ENCODE results near the gene AGTRAP. TPM values are rescaled to one million over a fixed set of nuclear protein-coding genes. Genes with fewer than 3 reads are reported as not detected.

Gene AGTRAP
- total RNA-seq, 2 experiments from 2014 or later: 8.9 to 9.4 TPM

DNA sequence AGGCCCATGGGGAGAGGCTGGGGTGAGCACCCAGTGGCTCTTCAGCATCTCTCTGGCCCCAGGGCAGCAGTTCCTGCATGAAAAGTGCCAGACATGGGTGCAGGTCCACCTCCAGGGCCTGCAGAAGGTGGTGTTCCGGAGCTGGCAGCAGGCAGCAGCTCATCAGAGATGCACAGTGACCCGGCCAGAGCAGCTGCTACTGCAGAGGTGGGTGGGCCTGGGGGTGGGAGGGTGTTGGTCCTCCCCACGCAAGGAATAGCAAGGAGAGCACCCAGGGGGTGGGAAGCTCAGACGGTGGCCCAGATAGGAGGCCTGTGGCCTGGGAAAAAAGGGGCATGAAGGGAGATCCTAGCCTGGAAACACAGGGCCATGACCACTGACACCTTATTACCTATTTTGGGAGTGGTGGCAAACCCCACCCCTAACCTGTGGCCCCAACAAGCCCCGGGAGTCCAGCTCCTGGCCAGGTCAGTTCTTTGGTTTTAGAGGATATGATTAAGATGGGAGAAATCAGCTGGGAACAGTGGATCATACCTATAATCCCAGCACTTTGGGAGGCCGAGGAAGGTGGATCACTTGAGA, 46.3 kb downstream of the AGTRAP start:
- Mint-ChIP-seq H3K4me1 (ENCODE audit: low read depth) (peaks cover 3% of the 10 kb centered on the region), H3K9me3 (no peaks in the 10 kb centered on the region), H3K36me3 (ENCODE audit: low read depth) (no peaks in the 10 kb centered on the region), H3K27ac (no peak overlapping the region), H3K27me3 (no peaks in the 10 kb centered on the region), H3K4me3 (no peak overlapping the region)
- POLR2A ChIA-PET: interaction anchor here (1.3 kb wide), 1 partner anchor 126 kb away, joined by 4 read pairs; no protein-coding TSS in a partner anchor
- DNase-seq (no peak), ATAC-seq (no peak)
- intact Hi-C loops (cut with micrococcal nuclease): no loop called here
- no peak for TF ChIP-seq CTCF (IDR thresholded peaks at IDR 0.05)
- CTCF ChIA-PET: no interaction called here

- intact Hi-C loops (cut with micrococcal nuclease): no loop called here
- ATAC-seq: no peak
- DNase-seq: no peak
- ChIA-PET CTCF (no interaction called here), POLR2A (interaction anchor here (2.3 kb wide), 1 partner anchor 125 kb away, joined by 11 read pairs; no protein-coding TSS in a partner anchor)
- Mint-ChIP-seq H3K27me3 (no peaks in the 10 kb centered on the region), H3K9me3 (no peaks in the 10 kb centered on the region), H3K4me1 (ENCODE audit: low read depth) (peaks cover 3% of the 10 kb centered on the region), H3K36me3 (ENCODE audit: low read depth) (no peaks in the 10 kb centered on the region), H3K27ac (no peak overlapping the region), H3K4me3 (no peak overlapping the region)
- TF ChIP-seq CTCF (IDR thresholded peaks at IDR 0.05): no peak
Measured at GRCh38 chr1:11783556-11783955, 47.6 kb downstream of the AGTRAP start.

DNA sequence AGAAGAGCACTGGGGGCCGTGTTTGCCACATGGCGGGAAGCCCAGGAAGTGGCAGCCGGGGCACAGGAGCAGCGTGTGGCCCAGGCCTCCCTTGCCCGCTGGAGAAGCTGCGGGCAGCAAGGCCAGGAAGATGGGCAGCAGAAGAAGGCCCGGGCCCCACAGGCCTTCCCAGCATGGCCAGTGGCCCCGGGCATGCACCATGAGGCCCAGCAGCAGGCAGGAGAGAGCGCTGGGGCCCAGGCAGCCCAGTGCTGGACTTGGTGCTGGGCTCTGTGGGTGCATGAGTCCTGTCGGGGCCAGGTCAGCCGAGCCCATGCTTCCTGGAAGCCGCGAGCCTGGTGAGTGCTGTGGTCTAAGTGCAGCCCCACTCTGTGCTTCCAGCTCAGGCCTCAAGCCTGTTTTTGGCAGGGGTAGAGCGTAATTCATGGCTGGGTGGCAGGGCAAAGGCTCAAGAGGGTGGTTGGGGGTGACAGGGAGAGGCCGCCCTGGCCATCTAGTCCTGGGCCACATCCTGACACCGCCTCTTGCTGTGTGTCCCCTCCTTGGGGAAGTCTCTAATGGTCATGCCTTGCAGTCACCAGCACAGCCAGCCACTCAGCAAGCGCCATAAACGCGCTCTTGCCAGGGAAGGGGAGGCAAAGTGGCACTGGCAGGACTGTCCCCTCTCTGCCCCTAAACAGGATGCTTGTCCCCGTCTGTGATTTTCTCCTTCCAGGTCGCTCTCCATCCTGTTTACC, 48.5 kb downstream of the AGTRAP start:
- ATAC-seq (peak; percentile 16), DNase-seq (no peak)
- H3K27ac Mint-ChIP-seq: no peak overlapping the region
- no peaks in the 10 kb centered on the region for H3K36me3 Mint-ChIP-seq (ENCODE audit: low read depth)
- H3K9me3 Mint-ChIP-seq: no peaks in the 10 kb centered on the region
- H3K4me3 Mint-ChIP-seq: no peak overlapping the region
- no peak for TF ChIP-seq CTCF (IDR thresholded peaks at IDR 0.05)
- no peaks in the 10 kb centered on the region for H3K27me3 Mint-ChIP-seq
- intact Hi-C loops (cut with micrococcal nuclease): no loop called here
- H3K4me1 Mint-ChIP-seq (ENCODE audit: low read depth): peaks cover 3% of the 10 kb centered on the region
- ChIA-PET CTCF (interaction anchor here (1.3 to 1.7 kb wide), 3 partner anchors 19 to 79 kb away, joined by 3 to 6 read pairs (median 5); partner anchors contain the start of gene CLCN6), POLR2A (interaction anchor here (1.0 to 2.3 kb wide), 2 partner anchors 10 to 124 kb away, joined by 3 to 11 read pairs; no protein-coding TSS in a partner anchor)

DNA sequence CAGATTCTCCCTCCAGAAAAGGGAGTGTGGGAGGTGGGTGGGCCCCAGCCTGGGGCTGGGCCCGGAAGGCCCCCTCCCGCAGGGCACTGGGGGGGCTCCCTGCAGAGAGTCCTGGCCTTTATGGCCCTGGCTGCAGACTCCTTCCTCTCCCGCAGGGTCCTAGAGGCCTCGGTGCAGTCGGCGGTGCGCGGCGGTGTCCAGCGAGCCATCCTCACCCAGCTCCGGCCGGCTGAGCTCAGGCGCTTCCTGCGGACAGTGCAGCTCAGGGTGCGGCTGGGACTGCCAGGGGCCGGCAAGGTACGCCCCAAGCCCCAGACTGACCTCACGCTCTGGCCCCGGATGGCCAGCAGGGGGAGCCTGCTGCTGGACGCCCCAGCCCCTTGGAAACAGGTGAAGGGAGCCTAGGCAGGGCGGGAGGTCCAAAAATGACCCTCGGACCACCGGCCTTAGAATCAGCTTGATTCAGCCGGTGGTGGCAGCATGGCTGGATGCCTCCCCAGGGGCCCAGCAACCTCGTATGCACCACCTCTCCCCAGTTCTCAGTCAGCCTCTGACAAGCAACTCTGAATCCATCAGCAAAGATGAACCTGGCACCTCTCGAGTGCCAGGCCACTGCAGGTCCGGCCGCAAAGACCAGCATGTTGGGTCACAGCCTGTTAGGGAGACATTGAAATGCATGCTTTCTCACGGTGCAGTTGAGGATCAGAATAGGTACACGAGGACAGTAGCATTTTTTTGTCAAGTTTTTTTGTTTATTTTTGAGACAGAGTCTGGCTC, 49.2 kb downstream of the AGTRAP start:
- ATAC-seq: peak; percentile 75
- POLR2A ChIA-PET: interaction anchor here (1.0 to 2.3 kb wide), 3 partner anchors 9 to 123 kb away, joined by 3 to 11 read pairs (median 3); no protein-coding TSS in a partner anchor
- DNase-seq: peak; percentile 52
- H3K4me3 Mint-ChIP-seq: no peak overlapping the region
- no peaks in the 10 kb centered on the region for H3K27me3 Mint-ChIP-seq
- no peaks in the 10 kb centered on the region for H3K36me3 Mint-ChIP-seq (ENCODE audit: low read depth)
- CTCF ChIA-PET: interaction anchor here (0.7 to 1.7 kb wide), 7 partner anchors 18 to 751 kb away, joined by 3 to 6 read pairs (median 3); partner anchors contain the start of gene CLCN6
- peak; percentile 80 for TF ChIP-seq CTCF (IDR thresholded peaks at IDR 0.05)
- H3K4me1 Mint-ChIP-seq (ENCODE audit: low read depth): peaks cover 3% of the 10 kb centered on the region
- no peaks in the 10 kb centered on the region for H3K9me3 Mint-ChIP-seq
- intact Hi-C loops (cut with micrococcal nuclease): no loop called here
- no peak overlapping the region for H3K27ac Mint-ChIP-seq

Measured in activated CD8-positive, alpha-beta T cell treated with anti-CD3 and anti-CD28 coated beads for 36 hours (primary cell).